Common myeloid progenitor, CD34-positive (primary cell): ENCODE measurements around the gene ANKLE2. TPM values are rescaled to one million over a fixed set of nuclear protein-coding genes. Genes with fewer than 3 reads are reported as not detected.
"Not testable (repeated sequence)": the region's sequence is repeated elsewhere in the genome, so short reads cannot be mapped to it uniquely, and the experiment has no call there.

Experiments
- CTCF ChIA-PET: fragments of 350-600 bp; sonication (Branson Sonifier 250); formaldehyde crosslinking; loops from one replicate; lab custom pipeline; 2021; ENCODE audit warnings: antibody characterized with exemption; lab: Charles Lee
- POLR2A ChIA-PET: fragments of 350-600 bp; sonication (Branson Sonifier 250); formaldehyde crosslinking; loops from one replicate; lab custom pipeline; 2021; ENCODE audit warnings: antibody characterized with exemption; lab: Charles Lee
- DNase-seq, 3 donors: peaks; one replicate each; pipeline versions ENCODE4 v3.0.0 to v3.0.0-alpha.2; 2013
- H3K27ac ChIP-seq, 2 experiments: 1 replicate in 1 of 2; 2 replicates in 1 of 2; pipeline ENCODE4 v1.7.0; 2013; ENCODE audit warnings: inconsistent platforms in 2 of 2, low read length in 2 of 2, mild to moderate bottlenecking in 2 of 2, low read depth in 1 of 2, moderate library complexity in 1 of 2; ENCODE audit not compliant: severe bottlenecking in 2 of 2, insufficient read depth in 1 of 2, poor library complexity in 1 of 2
- H3K27me3 ChIP-seq, 5 experiments: replicated peaks in 2 of 5; 1 replicate in 3 of 5; 2 replicates in 2 of 5; pipeline versions ENCODE4 v1.6.1 to v1.7.0; 2013; ENCODE audit warnings: low read length in 4 of 5, mild to moderate bottlenecking in 2 of 5, moderate library complexity in 2 of 5, inconsistent platforms in 1 of 5; ENCODE audit not compliant: insufficient read depth in 5 of 5, control insufficient read depth in 4 of 5
- H3K36me3 ChIP-seq, 4 experiments: 1 replicate in 2 of 4; 2 replicates in 2 of 4; pipeline versions ENCODE4 v1.6.1 to v1.7.0; 2013; ENCODE audit warnings: low read length in 3 of 4, control low read depth in 1 of 4, mild to moderate bottlenecking in 1 of 4; ENCODE audit not compliant: control insufficient read depth in 4 of 4, insufficient read depth in 4 of 4
- H3K4me1 ChIP-seq, 4 experiments: 1 replicate in 3 of 4; 2 replicates in 1 of 4; pipeline versions ENCODE4 v1.6.1 to v1.7.1; 2013; ENCODE audit warnings: low read length in 3 of 4, mild to moderate bottlenecking in 3 of 4, control low read depth in 1 of 4, inconsistent platforms in 1 of 4, moderate library complexity in 1 of 4; ENCODE audit not compliant: control insufficient read depth in 4 of 4, insufficient read depth in 4 of 4; ENCODE audit errors: control extremely low read depth in 1 of 4
- H3K4me3 ChIP-seq, 7 experiments: 1 replicate in 4 of 7; 2 replicates in 3 of 7; pipeline versions ENCODE4 v1.5.1 to v1.7.0; 2013; ENCODE audit warnings: mild to moderate bottlenecking in 7 of 7, low read length in 6 of 7, moderate library complexity in 6 of 7, inconsistent platforms in 2 of 7, low read depth in 2 of 7, control low read depth in 1 of 7; ENCODE audit not compliant: insufficient read depth in 4 of 7, control insufficient read depth in 1 of 7; ENCODE audit errors: extremely low read depth in 1 of 7
- H3K9me3 ChIP-seq, 5 experiments: 1 replicate in 4 of 5; 2 replicates in 1 of 5; pipeline versions ENCODE4 v1.6.1 to v1.7.1; 2013; ENCODE audit warnings: low read length in 4 of 5, mild to moderate bottlenecking in 2 of 5, inconsistent platforms in 1 of 5, low read depth in 1 of 5, moderate library complexity in 1 of 5; ENCODE audit not compliant: control insufficient read depth in 4 of 5, insufficient read depth in 2 of 5; ENCODE audit errors: control extremely low read depth in 1 of 5
- WGBS: methylation state at CpG from one replicate; pipeline ENCODE4 v1.1.5; 2013; ENCODE audit not compliant: insufficient coverage; 5-methylcytosine and 5-hydroxymethylcytosine counted together
- polyA plus RNA-seq: library from polyadenylated mRNA; unstranded; fragments of 120-200 nt; gene quantifications from one replicate; pipeline ENCODE4 v1.2.1, GENCODE V29; 2013

Gene ANKLE2
- 85.5 TPM for polyA plus RNA-seq

GRCh38 chr12:132761032-132761920 is at the start of gene ANKLE2:
TSS of gene ANKLE2 (minus strand) at chr12:132761832. CDS start at chr12:132761798, 34 bp downstream.
- under 1% methylated on average over 97 of the region's 97 CpGs for WGBS
- H3K9me3 ChIP-seq, result no peaks in the 10 kb centered on the region
- H3K36me3 ChIP-seq, result peaks cover 2 to 21% (median 8%) of the 10 kb centered on the region in 4 experiments
- H3K4me1 ChIP-seq, result peaks cover 15 to 48% (median 47%) of the 10 kb centered on the region in 4 experiments
- no peaks in the 10 kb centered on the region for H3K27me3 ChIP-seq
- POLR2A ChIA-PET, result interaction anchor here (0.6 to 1.0 kb wide), 2 partner anchors 14 to 59 kb away, joined by 4 read pairs; no protein-coding TSS in a partner anchor
- peak in 2 of 3 donors; percentile 79 to 82 for DNase-seq
- CTCF ChIA-PET, result interaction anchor here (1.5 kb wide), 1 partner anchor 14 kb away, joined by 5 read pairs; no protein-coding TSS in a partner anchor
- peak within 1 kb of the TSS; percentile 76 to 92 (median 86) for H3K4me3 ChIP-seq
- H3K27ac ChIP-seq, result peak within 1 kb of the TSS; percentile 77 to 89

- POLR2A ChIA-PET, H3K4me3 ChIP-seq, H3K27me3 ChIP-seq, H3K27ac ChIP-seq, H3K4me1 ChIP-seq, H3K9me3 ChIP-seq: not testable (repeated sequence)
- CTCF ChIA-PET, result interaction anchor here (0.9 to 1.4 kb wide), 2 partner anchors 35 to 41 kb away, joined by 3 read pairs; no protein-coding TSS in a partner anchor
- H3K36me3 ChIP-seq, result peaks cover 6 to 63% (median 40%) of the 10 kb centered on the region in 4 experiments
- peak in 2 of 3 donors; percentile 42 to 45 for DNase-seq
- WGBS, result 39% methylated on average over 6 of the region's 13 CpGs
Measured at GRCh38 chr12:132809391-132809790, 47.8 kb upstream of the ANKLE2 start.

- no peak for DNase-seq
- Histone ChIP-seq H3K4me1 (no peaks in the 10 kb centered on the region), H3K27ac (no peak overlapping the region), H3K9me3 (peaks cover 0 to 2% (median 0%) of the 10 kb centered on the region in 5 experiments), H3K4me3 (no peak overlapping the region), H3K27me3 (no peaks in the 10 kb centered on the region), H3K36me3 (peaks cover 2 to 65% (median 44%) of the 10 kb centered on the region in 4 experiments)
- POLR2A ChIA-PET, result no interaction called here
- CTCF ChIA-PET, result interaction anchor here (1.0 to 2.2 kb wide), 4 partner anchors 13 to 54 kb away, joined by 3 to 6 read pairs (median 3); no protein-coding TSS in a partner anchor
- 93% methylated on average over 16 of the region's 25 CpGs for WGBS
Measured at GRCh38 chr12:132807295-132808092, 45.9 kb upstream of the ANKLE2 start.

- peaks cover 0 to 2% (median 0%) of the 10 kb centered on the region in 5 experiments for H3K9me3 ChIP-seq
- WGBS, result 99% methylated on average over 18 of the region's 18 CpGs
- H3K4me1 ChIP-seq, result no peaks in the 10 kb centered on the region
- H3K36me3 ChIP-seq, result peaks cover 2 to 63% (median 43%) of the 10 kb centered on the region in 4 experiments
- ChIA-PET POLR2A (no interaction called here), CTCF (interaction anchor here (2.2 kb wide), 1 partner anchor 31 kb away, joined by 6 read pairs; no protein-coding TSS in a partner anchor)
- H3K27ac ChIP-seq, result no peak overlapping the region
- no peak overlapping the region for H3K4me3 ChIP-seq
- no peaks in the 10 kb centered on the region for H3K27me3 ChIP-seq
- DNase-seq, result no peak
Measured at GRCh38 chr12:132806857-132807256, 45.2 kb upstream of the ANKLE2 start.

- no peak for DNase-seq
- CTCF ChIA-PET, result no interaction called here
- no peak overlapping the region for H3K4me3 ChIP-seq
- POLR2A ChIA-PET, result no interaction called here
- no peaks in the 10 kb centered on the region for H3K9me3 ChIP-seq
- peaks cover 6 to 77% (median 58%) of the 10 kb centered on the region in 4 experiments for H3K36me3 ChIP-seq
- WGBS, result 94% methylated on average over 13 of the region's 16 CpGs
- no peaks in the 10 kb centered on the region for H3K4me1 ChIP-seq
- H3K27me3 ChIP-seq, result no peaks in the 10 kb centered on the region
- H3K27ac ChIP-seq, result no peak overlapping the region
Measured at GRCh38 chr12:132804426-132804861, 42.8 kb upstream of the ANKLE2 start.

- ChIA-PET POLR2A (no interaction called here), CTCF (no interaction called here)
- WGBS, result 96% methylated on average over 15 of the region's 15 CpGs
- Histone ChIP-seq H3K36me3 (peaks cover 11 to 82% (median 62%) of the 10 kb centered on the region in 4 experiments), H3K4me1 (no peaks in the 10 kb centered on the region), H3K27ac (no peak overlapping the region), H3K4me3 (no peak overlapping the region), H3K9me3 (no peaks in the 10 kb centered on the region), H3K27me3 (no peaks in the 10 kb centered on the region)
- DNase-seq, result no peak
Measured at GRCh38 chr12:132803888-132804287, 42.3 kb upstream of the ANKLE2 start.
